GM19239 (cell line): ENCODE results near the gene PIGV.
"Not testable (repeated sequence)": the region's sequence is repeated elsewhere in the genome, so short reads cannot be mapped to it uniquely, and the experiment has no call there.

Experiments
- DNase-seq: peaks from one replicate; pipeline ENCODE4 v3.0.0; 2011; ENCODE audit warnings: low spot score; ENCODE audit not compliant: insufficient read length
- FAIRE-seq: peaks from 2 replicates; lab custom pipeline; 2011; peaks lifted over from hg19 to GRCh38; lab: Jason Lieb, UNC

Gene PIGV

GRCh38 chr1:26829184-26829911, 41.6 kb downstream of the PIGV start:
- peak; percentile 39 for FAIRE-seq
- no peak for DNase-seq

- no peak for FAIRE-seq
- no peak for DNase-seq
Observed at GRCh38 chr1:26831059-26831458, 43.3 kb downstream of the PIGV start.

- DNase-seq (no peak), FAIRE-seq (no peak)
Observed at GRCh38 chr1:26831546-26832248, 43.9 kb downstream of the PIGV start.

- DNase-seq (no peak), FAIRE-seq (no peak)
Observed at GRCh38 chr1:26832249-26832960, 44.7 kb downstream of the PIGV start.

GRCh38 chr1:26833432-26834405, 46.0 kb downstream of the PIGV start:
- FAIRE-seq: peak; percentile 100

GRCh38 chr1:26837665-26838064, 49.9 kb downstream of the PIGV start:
- not testable (repeated sequence) for DNase-seq, FAIRE-seq

More at GRCh38 chr1:26833432-26834405, 46.0 kb downstream of the PIGV start:
- peak; percentile 92 for DNase-seq

- FAIRE-seq (peak; percentile 87), DNase-seq (peak; percentile 62)
Observed at GRCh38 chr1:26838474-26839338, 51.0 kb downstream of the PIGV start.

GRCh38 chr1:26839339-26839722, 51.6 kb downstream of the PIGV start:
- DNase-seq (no peak), FAIRE-seq (no peak)

- no peak for FAIRE-seq
Observed at GRCh38 chr1:26839779-26840178, 52.0 kb downstream of the PIGV start.

GRCh38 chr1:26844424-26845196, 56.9 kb downstream of the PIGV start:
- DNase-seq: no peak
- no peak for FAIRE-seq

More at GRCh38 chr1:26839779-26840178, 52.0 kb downstream of the PIGV start:
- no peak for DNase-seq

GRCh38 chr1:26847826-26848225, 60.1 kb downstream of the PIGV start:
- not testable (repeated sequence) for DNase-seq, FAIRE-seq
